Measurements from ENCODE around the gene ZNF318.

Gene ZNF318

GRCh38 chr6:43297644-43298564 is 71.5 kb downstream of the ZNF318 start, which contains the start of gene SLC22A7:
TSS of gene SLC22A7 (plus strand) at chr6:43298260. CDS start at chr6:43298359, 99 bp downstream.
- DNase-seq: no peak

DNA sequence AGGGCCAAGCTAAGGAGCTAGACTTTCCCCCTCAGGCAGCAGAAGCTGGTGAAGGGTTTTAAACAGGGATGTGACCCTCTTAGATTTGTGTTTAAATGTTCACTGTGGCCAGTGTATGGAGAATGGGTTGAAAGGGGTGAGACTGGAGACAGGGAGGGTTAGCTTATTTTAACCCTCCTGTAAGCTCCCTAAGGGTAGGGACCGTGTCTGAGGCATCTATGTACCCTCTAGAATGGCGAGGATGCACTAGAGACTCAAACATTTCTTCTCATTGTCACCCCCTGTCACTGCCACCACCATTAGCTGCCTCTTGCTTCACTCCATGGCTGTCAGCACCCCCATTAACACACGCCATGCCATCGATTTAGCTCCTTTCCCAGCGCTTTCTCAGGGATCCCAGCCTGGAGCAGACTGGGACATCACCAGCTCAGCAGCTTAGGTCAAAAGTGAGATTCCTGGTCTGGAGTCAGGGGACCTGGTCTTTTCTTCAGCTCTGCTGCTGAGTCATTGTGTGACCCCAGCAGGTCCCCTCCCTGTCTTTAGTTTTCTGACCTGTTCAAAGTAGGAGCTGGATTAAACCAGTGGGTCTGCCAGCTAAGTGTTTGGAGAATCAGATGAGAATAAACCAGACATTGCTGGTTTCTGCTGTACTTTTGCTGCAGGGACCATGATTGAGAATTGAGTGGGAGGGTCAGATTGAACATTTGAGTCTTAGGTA is 72.5 kb downstream of the ZNF318 start:
- no peak for DNase-seq

DNA sequence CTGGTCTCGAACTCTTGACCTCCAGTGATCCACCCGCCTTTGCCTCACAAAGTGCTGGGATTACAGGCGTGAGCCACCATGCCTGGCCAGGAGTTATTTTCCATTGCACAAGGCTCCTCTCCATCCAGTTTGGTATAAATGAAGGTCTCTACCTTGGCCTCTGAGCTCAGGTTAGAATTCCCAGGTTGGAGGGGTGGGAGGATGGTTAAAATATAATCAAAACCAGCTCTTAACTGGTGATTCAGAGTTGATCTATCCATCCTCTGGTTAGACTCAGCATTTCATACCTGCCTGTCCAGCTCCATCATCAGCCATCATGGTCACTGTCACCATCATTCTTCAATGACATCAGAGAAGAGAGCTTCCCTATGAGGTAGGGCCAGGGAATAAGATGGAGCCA is 74.0 kb downstream of the ZNF318 start:
- no peak for DNase-seq

DNA sequence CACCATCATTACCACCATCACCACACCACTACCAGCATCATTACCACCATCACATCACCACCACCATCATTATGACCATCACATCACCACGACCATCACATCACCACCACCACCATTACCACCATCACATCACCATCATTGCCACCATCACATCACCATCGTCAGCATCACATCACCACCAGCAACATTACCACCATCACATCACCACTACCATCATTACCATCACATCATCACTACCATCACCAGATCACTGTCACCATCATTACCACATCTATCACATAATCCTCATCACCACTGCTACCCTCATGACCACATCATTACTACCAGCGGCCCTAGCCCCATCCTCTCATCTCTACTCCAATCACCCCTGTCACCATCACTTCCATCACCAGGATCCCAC is 74.9 kb downstream of the ZNF318 start:
- no peak for DNase-seq

DNA sequence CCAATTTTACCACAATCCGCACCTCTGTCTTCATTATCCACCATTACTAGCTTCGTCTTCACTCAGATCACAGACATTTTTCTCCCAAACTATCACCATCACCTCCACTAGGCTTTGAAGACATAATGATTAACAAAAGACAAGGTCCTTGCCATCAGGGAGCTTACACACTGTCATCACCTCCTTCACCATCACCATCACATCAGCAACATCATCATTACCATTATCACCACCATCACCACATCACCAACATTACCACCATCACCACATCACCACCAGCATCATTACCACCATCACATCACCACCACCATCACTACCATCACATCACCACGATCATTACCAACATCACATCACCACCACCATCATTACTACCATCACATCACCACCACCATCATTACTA is 75.7 kb downstream of the ZNF318 start:
- DNase-seq: no peak

- no peak for DNase-seq
Measured at GRCh38 chr6:43292763-43293318, 76.6 kb downstream of the ZNF318 start.

GRCh38 chr6:43292341-43292740 is 77.1 kb downstream of the ZNF318 start:
- DNase-seq: no peak

DNA sequence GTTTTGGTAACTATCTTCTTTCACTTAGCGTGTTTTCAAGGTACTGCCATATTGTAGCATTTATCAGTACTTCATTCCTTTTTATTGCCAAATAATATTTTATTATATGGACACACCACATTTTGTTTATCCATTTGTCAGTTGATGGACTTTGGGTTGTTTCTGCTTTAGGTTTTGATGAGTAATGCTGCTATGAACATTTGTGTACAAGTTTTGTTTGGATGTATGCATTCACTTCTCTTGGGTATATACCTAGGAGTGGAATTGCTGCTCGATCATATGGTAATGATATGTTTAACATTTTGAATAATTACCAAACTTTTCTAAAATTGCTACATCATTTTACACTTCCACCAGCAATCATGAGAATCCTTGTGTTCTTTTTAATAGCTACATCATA is 77.7 kb downstream of the ZNF318 start:
- no peak for DNase-seq

DNA sequence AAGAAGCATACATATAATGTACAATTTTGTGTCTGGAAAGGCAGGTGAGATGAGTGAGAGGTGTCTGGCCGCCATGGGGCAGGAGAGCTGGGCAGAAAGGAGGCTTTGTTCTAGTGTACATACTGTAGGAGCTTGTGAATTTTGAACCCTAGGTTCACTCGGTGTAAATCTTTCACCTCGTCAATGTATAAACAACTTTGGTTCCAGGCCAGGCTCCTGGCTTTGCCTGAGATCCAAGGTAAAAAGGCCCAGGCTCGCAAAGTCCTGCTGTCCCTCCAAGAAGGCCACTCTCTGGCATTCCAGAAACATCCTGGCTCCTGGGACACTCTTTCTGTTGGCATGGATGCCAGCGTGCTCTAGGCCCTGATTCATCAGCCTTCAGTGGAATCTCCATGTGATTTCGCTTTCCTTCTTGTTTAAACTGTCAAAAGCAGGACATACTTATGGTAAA is 78.5 kb downstream of the ZNF318 start:
- DNase-seq: no peak

GRCh38 chr6:43290339-43290904 is 79.0 kb downstream of the ZNF318 start:
- DNase-seq: no peak

DNA sequence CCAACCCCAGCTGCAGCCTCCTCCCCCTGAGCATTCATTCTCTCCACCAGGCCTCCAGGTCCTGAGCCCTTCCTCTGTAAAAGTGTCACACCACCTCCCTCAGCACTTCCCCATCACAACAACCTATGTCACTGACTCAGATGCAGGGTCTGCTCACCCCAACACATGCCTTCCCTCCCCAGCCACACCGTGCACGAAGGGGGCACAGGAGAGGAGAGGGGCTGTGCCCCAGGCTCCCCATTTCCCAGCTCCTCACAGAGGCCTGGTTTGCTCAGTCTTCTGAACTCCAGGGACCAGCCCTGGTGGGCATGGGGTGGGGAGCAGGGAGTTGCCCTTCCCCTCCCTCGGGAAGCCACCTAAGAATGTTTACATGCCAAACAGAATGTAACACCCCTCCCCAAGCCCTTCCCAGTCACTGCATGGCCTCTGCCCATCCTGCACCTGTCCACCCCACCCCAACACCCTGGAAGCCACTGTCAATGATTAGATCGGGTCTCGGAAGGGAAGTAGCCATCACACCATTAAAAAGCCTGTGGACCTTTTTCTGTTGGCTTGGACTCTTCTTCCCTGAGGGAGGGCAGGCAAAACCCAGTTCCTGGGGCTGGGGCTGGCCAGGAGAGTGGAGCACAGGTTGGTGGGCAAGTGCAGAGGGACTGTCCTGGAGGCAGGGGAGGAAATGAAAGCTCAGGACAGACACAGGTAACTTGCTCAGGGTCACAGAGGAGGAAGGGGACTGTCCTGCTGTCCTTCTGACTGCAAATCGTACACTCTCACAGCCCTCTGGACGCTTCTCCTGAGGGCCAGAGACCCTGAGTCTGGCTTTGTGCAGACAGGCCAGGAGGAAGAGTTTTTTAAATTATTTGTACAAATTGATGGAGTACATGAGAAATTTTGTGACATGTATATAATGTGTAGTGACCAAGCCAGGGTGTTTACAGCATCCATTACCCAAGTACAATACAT is 81.4 kb downstream of the ZNF318 start:
- no peak for DNase-seq

DNA sequence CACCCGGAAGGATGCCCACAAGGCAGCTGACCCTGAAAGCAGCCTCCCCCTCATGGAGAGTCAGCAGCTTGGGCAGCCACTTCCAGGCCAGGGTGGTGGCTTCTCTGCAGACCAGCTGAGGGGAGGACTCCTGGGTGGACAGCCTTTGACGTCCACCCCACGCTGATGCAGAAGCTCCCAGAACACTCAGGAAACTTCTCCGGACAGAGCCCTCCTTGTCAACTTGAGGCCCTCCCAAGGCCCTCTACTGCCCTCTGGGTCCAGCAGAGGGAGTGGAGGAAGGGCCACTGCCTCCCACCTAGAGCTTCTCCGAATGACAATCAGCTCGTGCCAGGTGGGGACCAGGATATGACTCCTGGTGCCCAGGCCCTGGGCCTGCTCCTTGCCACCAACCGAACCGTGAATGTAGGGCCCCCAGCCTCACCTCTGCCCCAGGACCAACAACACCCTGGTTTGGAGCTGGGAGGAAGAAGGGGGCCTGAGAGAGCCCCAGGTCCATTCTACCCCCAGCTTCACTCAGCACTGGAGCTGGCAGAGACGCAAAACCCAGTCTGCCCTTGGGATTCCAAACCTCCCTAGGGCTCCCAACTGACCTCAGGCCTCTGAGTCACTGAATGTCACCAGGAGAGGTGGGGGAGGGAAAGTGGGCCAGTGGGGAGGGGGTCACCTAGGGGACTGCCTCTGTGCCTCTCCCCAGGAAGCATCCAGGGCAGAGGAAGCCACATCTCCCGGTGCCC is 82.3 kb downstream of the ZNF318 start:
- DNase-seq: no peak

GRCh38 chr6:43286456-43286979 is 82.9 kb downstream of the ZNF318 start:
- no peak for DNase-seq

All from cortex of kidney (tissue), 1 donor.